ENCODE results near the gene FLNC. TPM values are rescaled to one million over a fixed set of nuclear protein-coding genes. Genes with fewer than 3 reads are reported as not detected.

FLNC gene
- total RNA-seq, 1 donor from 2014 or later: 7.7 TPM

GRCh38 chr7:128853799-128854198, 23.6 kb downstream of the FLNC start:
- no peak for TF ChIP-seq CTCF (IDR thresholded peaks at IDR 0.05; ENCODE audit: unreplicated experiment)
- DNase-seq (ENCODE audit: low spot score): no peak
- Mint-ChIP-seq H3K36me3 (ENCODE audit: low read depth, unreplicated experiment) (no peaks in the 10 kb centered on the region), H3K4me3 (ENCODE audit: unreplicated experiment) (no peak overlapping the region), H3K9me3 (ENCODE audit: unreplicated experiment) (no peaks in the 10 kb centered on the region), H3K4me1 (ENCODE audit: unreplicated experiment) (no peaks in the 10 kb centered on the region), H3K27ac (ENCODE audit: unreplicated experiment) (no peak overlapping the region), H3K27me3 (ENCODE audit: unreplicated experiment) (peaks cover 9% of the 10 kb centered on the region)

GRCh38 chr7:128854396-128854795, 24.2 kb downstream of the FLNC start:
- Mint-ChIP-seq H3K27me3 (ENCODE audit: unreplicated experiment) (peaks cover 9% of the 10 kb centered on the region), H3K36me3 (ENCODE audit: low read depth, unreplicated experiment) (no peaks in the 10 kb centered on the region), H3K27ac (ENCODE audit: unreplicated experiment) (no peak overlapping the region), H3K9me3 (ENCODE audit: unreplicated experiment) (no peaks in the 10 kb centered on the region), H3K4me1 (ENCODE audit: unreplicated experiment) (no peaks in the 10 kb centered on the region), H3K4me3 (ENCODE audit: unreplicated experiment) (no peak overlapping the region)
- DNase-seq (ENCODE audit: low spot score): no peak
- TF ChIP-seq CTCF (IDR thresholded peaks at IDR 0.05; ENCODE audit: unreplicated experiment): no peak

- DNase-seq (ENCODE audit: low spot score): no peak
- Mint-ChIP-seq H3K27ac (ENCODE audit: unreplicated experiment) (no peak overlapping the region), H3K4me1 (ENCODE audit: unreplicated experiment) (no peaks in the 10 kb centered on the region), H3K27me3 (ENCODE audit: unreplicated experiment) (peaks cover 12% of the 10 kb centered on the region), H3K4me3 (ENCODE audit: unreplicated experiment) (no peak overlapping the region), H3K9me3 (ENCODE audit: unreplicated experiment) (no peaks in the 10 kb centered on the region), H3K36me3 (ENCODE audit: low read depth, unreplicated experiment) (no peaks in the 10 kb centered on the region)
- TF ChIP-seq CTCF (IDR thresholded peaks at IDR 0.05; ENCODE audit: unreplicated experiment): no peak
Measured at GRCh38 chr7:128855559-128855958, 25.4 kb downstream of the FLNC start.

GRCh38 chr7:128856001-128856718, 26.0 kb downstream of the FLNC start:
- DNase-seq (ENCODE audit: low spot score): no peak
- no peak for TF ChIP-seq CTCF (IDR thresholded peaks at IDR 0.05; ENCODE audit: unreplicated experiment)
- Mint-ChIP-seq H3K4me3 (ENCODE audit: unreplicated experiment) (no peak overlapping the region), H3K36me3 (ENCODE audit: low read depth, unreplicated experiment) (peaks cover 4% of the 10 kb centered on the region), H3K9me3 (ENCODE audit: unreplicated experiment) (no peaks in the 10 kb centered on the region), H3K27ac (ENCODE audit: unreplicated experiment) (no peak overlapping the region), H3K4me1 (ENCODE audit: unreplicated experiment) (no peaks in the 10 kb centered on the region), H3K27me3 (ENCODE audit: unreplicated experiment) (peaks cover 16% of the 10 kb centered on the region)

GRCh38 chr7:128858380-128859231, 28.4 kb downstream of the FLNC start:
- H3K27ac Mint-ChIP-seq (ENCODE audit: unreplicated experiment): no peak overlapping the region
- H3K4me3 Mint-ChIP-seq (ENCODE audit: unreplicated experiment): no peak overlapping the region
- H3K4me1 Mint-ChIP-seq (ENCODE audit: unreplicated experiment): peaks cover 5% of the 10 kb centered on the region
- no peak for TF ChIP-seq CTCF (IDR thresholded peaks at IDR 0.05; ENCODE audit: unreplicated experiment)
- peaks cover 11% of the 10 kb centered on the region for H3K27me3 Mint-ChIP-seq (ENCODE audit: unreplicated experiment)
- no peak for DNase-seq (ENCODE audit: low spot score)
- peaks cover 4% of the 10 kb centered on the region for H3K36me3 Mint-ChIP-seq (ENCODE audit: low read depth, unreplicated experiment)
- no peaks in the 10 kb centered on the region for H3K9me3 Mint-ChIP-seq (ENCODE audit: unreplicated experiment)
